Progenitor cell of endocrine pancreas (in vitro differentiated cells): ENCODE results near the gene GYPC. TPM values are rescaled to one million over a fixed set of nuclear protein-coding genes. Genes with fewer than 3 reads are reported as not detected.
A peak's percentile ranks its signal among the peaks of the same experiment; 100 is the strongest.

Source experiments
- DNase-seq: peaks from one replicate; pipeline ENCODE4 v3.0.0; 2021; ENCODE audit warnings: low spot score; ENCODE audit not compliant: unreplicated experiment
- H3K27ac Mint-ChIP-seq: 2 replicates; pipeline ENCODE4 v1.8.0; 2021; ENCODE audit warnings: mild to moderate bottlenecking, moderate library complexity, mixed read lengths
- H3K27me3 Mint-ChIP-seq: 2 replicates; pipeline ENCODE4 v1.8.0; 2021; ENCODE audit warnings: mixed read lengths
- H3K36me3 Mint-ChIP-seq: 2 replicates; pipeline ENCODE4 v1.8.0; 2022; ENCODE audit warnings: mixed read lengths; ENCODE audit not compliant: insufficient read depth
- H3K4me1 Mint-ChIP-seq: 2 replicates; pipeline ENCODE4 v1.8.0; 2021; ENCODE audit warnings: low read depth, mixed read lengths
- H3K4me3 Mint-ChIP-seq: 2 replicates; pipeline ENCODE4 v1.8.0; 2021; ENCODE audit warnings: low read depth, mild to moderate bottlenecking, moderate library complexity, mixed read lengths
- H3K9me3 Mint-ChIP-seq: 2 replicates; pipeline ENCODE4 v1.8.0; 2021; ENCODE audit warnings: low read depth, mixed read lengths
- total RNA-seq: library from RNA; stranded (reverse); gene quantifications from 2 replicates; pipeline ENCODE4 v1.2.1, GENCODE V29; 2021
- TF ChIP-seq, protein P1 (sequence below): fragments of 200-600 bp; sonication (generic); IDR thresholded peaks from one replicate; pipeline ENCODE4 v1.5.0; 2021; ENCODE audit warnings: antibody characterized with exemption, mild to moderate bottlenecking; ENCODE audit not compliant: unreplicated experiment

Gene GYPC
- total RNA-seq, 1 donor from 2014 or later: 29.5 TPM

DNA sequence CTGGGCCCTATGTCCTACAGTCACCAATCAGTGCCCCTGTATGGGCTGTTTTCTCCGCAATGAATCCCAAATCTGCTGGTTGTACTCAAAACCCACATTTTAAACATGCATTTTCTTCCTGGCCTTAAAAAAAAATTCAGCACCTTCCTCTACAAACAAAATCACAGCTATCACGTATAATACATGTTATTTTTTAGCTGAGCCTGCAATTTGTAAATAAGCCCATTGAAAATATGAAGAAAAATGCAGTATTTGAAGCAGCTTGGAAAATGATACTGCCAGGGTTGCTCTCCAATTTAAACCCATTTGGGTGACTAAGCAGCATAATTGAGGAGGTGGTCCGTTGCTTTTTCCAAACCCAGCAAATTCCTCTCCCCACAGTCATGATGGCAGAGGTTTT is 33.0 kb upstream of the GYPC start:
- no peak for DNase-seq
- H3K27ac Mint-ChIP-seq: no peak overlapping the region
- no peaks in the 10 kb centered on the region for H3K27me3 Mint-ChIP-seq
- TF ChIP-seq, protein P1, sequence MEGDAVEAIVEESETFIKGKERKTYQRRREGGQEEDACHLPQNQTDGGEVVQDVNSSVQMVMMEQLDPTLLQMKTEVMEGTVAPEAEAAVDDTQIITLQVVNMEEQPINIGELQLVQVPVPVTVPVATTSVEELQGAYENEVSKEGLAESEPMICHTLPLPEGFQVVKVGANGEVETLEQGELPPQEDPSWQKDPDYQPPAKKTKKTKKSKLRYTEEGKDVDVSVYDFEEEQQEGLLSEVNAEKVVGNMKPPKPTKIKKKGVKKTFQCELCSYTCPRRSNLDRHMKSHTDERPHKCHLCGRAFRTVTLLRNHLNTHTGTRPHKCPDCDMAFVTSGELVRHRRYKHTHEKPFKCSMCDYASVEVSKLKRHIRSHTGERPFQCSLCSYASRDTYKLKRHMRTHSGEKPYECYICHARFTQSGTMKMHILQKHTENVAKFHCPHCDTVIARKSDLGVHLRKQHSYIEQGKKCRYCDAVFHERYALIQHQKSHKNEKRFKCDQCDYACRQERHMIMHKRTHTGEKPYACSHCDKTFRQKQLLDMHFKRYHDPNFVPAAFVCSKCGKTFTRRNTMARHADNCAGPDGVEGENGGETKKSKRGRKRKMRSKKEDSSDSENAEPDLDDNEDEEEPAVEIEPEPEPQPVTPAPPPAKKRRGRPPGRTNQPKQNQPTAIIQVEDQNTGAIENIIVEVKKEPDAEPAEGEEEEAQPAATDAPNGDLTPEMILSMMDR: no peak
- H3K4me1 Mint-ChIP-seq: no peaks in the 10 kb centered on the region
- no peaks in the 10 kb centered on the region for H3K36me3 Mint-ChIP-seq
- H3K4me3 Mint-ChIP-seq: no peak overlapping the region
- H3K9me3 Mint-ChIP-seq: peaks cover 3% of the 10 kb centered on the region

DNA sequence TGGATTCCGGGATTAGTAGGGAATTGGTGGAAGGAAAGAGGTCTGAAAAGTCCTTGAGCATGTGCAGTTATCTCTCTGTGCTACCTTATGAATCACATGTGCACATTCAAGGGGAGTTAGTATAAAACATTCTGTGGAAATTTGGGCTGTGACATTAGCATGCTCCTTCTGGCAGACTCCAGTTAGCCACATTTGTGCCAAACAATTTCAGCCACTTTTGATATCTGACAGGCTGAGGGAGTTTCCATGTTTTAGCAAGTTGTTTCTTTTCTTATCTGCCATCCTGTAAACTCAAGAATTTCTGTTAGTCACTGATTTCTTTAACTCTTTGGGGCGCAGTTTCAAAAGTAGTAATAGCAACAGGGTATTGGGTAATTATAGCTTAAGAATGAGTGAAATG is 28.3 kb upstream of the GYPC start:
- no peaks in the 10 kb centered on the region for H3K9me3 Mint-ChIP-seq
- no peaks in the 10 kb centered on the region for H3K36me3 Mint-ChIP-seq
- H3K27me3 Mint-ChIP-seq: peaks cover 15% of the 10 kb centered on the region
- TF ChIP-seq, protein P1: no peak
- no peaks in the 10 kb centered on the region for H3K4me1 Mint-ChIP-seq
- H3K4me3 Mint-ChIP-seq: no peak overlapping the region
- DNase-seq: no peak
- no peak overlapping the region for H3K27ac Mint-ChIP-seq

DNA sequence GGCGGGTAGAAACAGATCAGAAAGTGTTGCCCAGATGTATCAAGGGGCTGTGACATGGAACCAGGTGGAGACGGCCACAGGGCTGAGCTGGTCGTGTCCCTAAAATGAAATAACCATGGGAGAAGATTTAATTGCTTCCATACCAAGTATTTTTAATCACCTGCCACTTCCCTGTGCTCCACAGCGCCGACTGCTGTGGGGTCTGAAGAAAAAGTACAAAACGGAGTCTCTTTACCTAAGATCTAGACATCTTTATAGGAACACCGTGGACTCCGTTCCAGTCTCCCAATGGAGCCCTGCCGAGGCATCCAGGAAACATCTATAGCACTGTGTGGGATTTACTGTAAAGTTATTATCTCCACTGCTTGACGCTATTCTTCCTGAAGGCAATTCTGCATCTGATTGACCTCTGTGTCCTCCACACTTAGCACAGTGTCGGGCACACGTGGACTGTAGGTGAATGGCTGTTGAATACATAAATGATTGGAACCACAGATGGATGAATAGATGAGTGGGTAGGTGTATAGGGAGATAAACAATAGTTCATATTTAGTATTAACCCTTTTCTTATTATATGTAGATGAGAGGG is 21.6 kb upstream of the GYPC start:
- Mint-ChIP-seq H3K27ac (no peak overlapping the region), H3K9me3 (no peaks in the 10 kb centered on the region), H3K4me1 (no peaks in the 10 kb centered on the region), H3K36me3 (no peaks in the 10 kb centered on the region), H3K27me3 (peaks cover 38% of the 10 kb centered on the region), H3K4me3 (no peak overlapping the region)
- no peak for DNase-seq
- TF ChIP-seq, protein P1: peak; percentile 66

DNA sequence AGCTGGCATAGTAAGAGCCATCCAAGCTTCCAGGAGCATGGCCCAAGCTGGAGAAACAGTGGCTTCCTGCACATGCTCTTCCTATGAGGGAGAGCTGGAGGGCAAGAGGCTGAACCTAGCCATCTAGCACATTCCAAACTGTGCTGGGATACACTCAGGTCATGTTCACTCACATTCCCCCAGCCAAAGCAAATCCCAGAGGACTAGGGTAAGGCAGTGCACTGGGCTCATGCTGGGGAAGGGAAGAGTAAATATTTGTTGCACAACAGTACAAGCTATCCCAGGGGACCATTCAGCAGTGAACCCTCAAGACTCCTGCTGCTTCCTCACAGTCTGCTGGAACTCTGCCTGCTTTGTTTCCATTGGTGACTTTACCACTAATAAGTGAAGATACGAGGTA is 20.7 kb upstream of the GYPC start:
- Mint-ChIP-seq H3K4me1 (no peaks in the 10 kb centered on the region), H3K4me3 (no peak overlapping the region), H3K27me3 (peaks cover 38% of the 10 kb centered on the region), H3K27ac (no peak overlapping the region), H3K9me3 (no peaks in the 10 kb centered on the region), H3K36me3 (no peaks in the 10 kb centered on the region)
- TF ChIP-seq, protein P1: no peak
- DNase-seq: no peak

DNA sequence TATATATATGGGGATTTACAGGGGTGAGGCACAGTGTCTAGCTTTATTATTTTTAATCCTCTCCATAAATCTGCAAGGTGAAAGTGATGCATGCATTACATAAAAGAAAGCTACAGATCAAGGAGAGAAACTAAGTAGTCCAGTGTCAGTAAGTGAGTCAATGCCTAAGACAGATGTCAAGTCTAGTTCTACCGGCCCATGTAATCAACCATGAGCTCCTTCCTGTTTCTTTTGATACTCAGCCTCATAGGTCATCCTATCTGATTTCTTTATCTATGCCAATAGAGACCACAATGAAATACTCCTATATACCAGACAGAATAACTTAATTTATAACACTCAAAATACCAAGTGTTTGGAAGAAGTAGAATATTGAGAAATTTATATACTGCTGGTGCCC is 20.2 kb upstream of the GYPC start:
- Mint-ChIP-seq H3K9me3 (no peaks in the 10 kb centered on the region), H3K4me1 (no peaks in the 10 kb centered on the region), H3K27me3 (peaks cover 37% of the 10 kb centered on the region), H3K4me3 (no peak overlapping the region), H3K36me3 (no peaks in the 10 kb centered on the region), H3K27ac (no peak overlapping the region)
- DNase-seq: no peak
- TF ChIP-seq, protein P1: no peak
